Natural killer cell (primary cell): ENCODE results near the gene CFP. TPM values are rescaled to one million over a fixed set of nuclear protein-coding genes. Genes with fewer than 3 reads are reported as not detected.

Experiments
- ATAC-seq, 3 donors: fragments of 150-1000 bp in 2 of 3; fragments of 200-7000 bp in 1 of 3; cut with Tn5 transposase; 1 replicate in 1 of 3; 2 replicates in 2 of 3; pipeline ENCODE4 v1.10.0; 2021; ENCODE audit warnings: mild to moderate bottlenecking in 2 of 3, moderate library complexity in 2 of 3
- DNase-seq, 2 donors: peaks; one replicate each; pipeline versions ENCODE4 v3.0.0 to v3.0.0-alpha.2; 2013 to 2021; ENCODE audit warnings: mixed read lengths in 1 of 2
- H3K27ac ChIP-seq: one replicate; pipeline ENCODE4 v1.5.1; 2013; ENCODE audit warnings: mild to moderate bottlenecking, low read length
- H3K27me3 ChIP-seq: one replicate; pipeline ENCODE4 v1.6.1; 2013; ENCODE audit warnings: low read length; ENCODE audit not compliant: control insufficient read depth, insufficient read depth
- H3K36me3 ChIP-seq: one replicate; pipeline ENCODE4 v1.6.1; 2013; ENCODE audit warnings: low read length; ENCODE audit not compliant: control insufficient read depth, insufficient read depth
- H3K4me1 ChIP-seq: one replicate; pipeline ENCODE4 v1.6.1; 2013; ENCODE audit warnings: low read length; ENCODE audit not compliant: control insufficient read depth, insufficient read depth
- H3K4me3 ChIP-seq: one replicate; pipeline ENCODE4 v1.5.1; 2013; ENCODE audit warnings: low read length
- H3K9me3 ChIP-seq: one replicate; pipeline ENCODE4 v1.6.1; 2013; ENCODE audit warnings: low read length; ENCODE audit not compliant: control insufficient read depth, insufficient read depth
- H3K27ac Mint-ChIP-seq, 2 donors: one replicate each; pipeline ENCODE4 v1.8.0; 2022; ENCODE audit warnings: mild to moderate bottlenecking in 2 of 2, mixed read lengths in 2 of 2, moderate library complexity in 1 of 2
- H3K27me3 Mint-ChIP-seq, 2 donors: one replicate each; pipeline ENCODE4 v1.8.0; 2022; ENCODE audit warnings: low read depth in 2 of 2, mixed read lengths in 2 of 2
- H3K36me3 Mint-ChIP-seq: one replicate; pipeline ENCODE4 v1.8.0; 2022; ENCODE audit warnings: mixed read lengths
- H3K4me1 Mint-ChIP-seq, 2 donors: one replicate each; pipeline ENCODE4 v1.8.0; 2022; ENCODE audit warnings: mixed read lengths in 2 of 2
- H3K4me3 Mint-ChIP-seq: one replicate; pipeline ENCODE4 v1.8.0; 2022; ENCODE audit warnings: mild to moderate bottlenecking, moderate library complexity, mixed read lengths
- H3K9me3 Mint-ChIP-seq, 2 donors: one replicate each; pipeline ENCODE4 v1.8.0; 2022; ENCODE audit warnings: mixed read lengths in 2 of 2
- WGBS: methylation state at CpG from one replicate; pipeline ENCODE4 v1.1.7; 2013; ENCODE audit warnings: missing lambda C conversion rate; ENCODE audit not compliant: insufficient coverage; 5-methylcytosine and 5-hydroxymethylcytosine counted together
- intact Hi-C: fragments of 100-400 bp; cut with micrococcal nuclease; formaldehyde crosslinking; loops from one replicate; pipeline ENCODE4 v1.14.2; 2022
- total RNA-seq, 4 donors: library from RNA; stranded (reverse); fragments of 120-200 nt in 1 of 4; gene quantifications; one replicate each; pipeline versions ENCODE4 v1.2.3 to v1.2.4, GENCODE V29; 2013 to 2022
- TF ChIP-seq, protein P1 (sequence below): fragments of 200-600 bp; IDR thresholded peaks from one replicate; pipeline ENCODE4 v1.8.0; 2022; ENCODE audit warnings: antibody characterized with exemption

The CFP gene
- total RNA-seq, 3 donors from 2014 or later (not counting 1 experiment from before 2014, with no cell fraction given), result 9.0 to 21.1 (median 19.3) TPM

- intact Hi-C loops, result no loop called here
- no peak overlapping the region for H3K4me3 Mint-ChIP-seq
- no peak overlapping the region for H3K27ac Mint-ChIP-seq
Measured at GRCh38 chrX:47577901-47578300, 51.8 kb downstream of the CFP start.

GRCh38 chrX:47577424-47577823, 52.3 kb downstream of the CFP start:
- WGBS, result 82% methylated on average over 5 of the region's 9 CpGs
- no peak overlapping the region for H3K27ac Mint-ChIP-seq
- H3K36me3 Mint-ChIP-seq, result no peaks in the 10 kb centered on the region
- H3K27me3 ChIP-seq, result no peaks in the 10 kb centered on the region
- H3K27me3 Mint-ChIP-seq, result peaks cover 0 to 9% of the 10 kb centered on the region in 2 donors
- intact Hi-C loops, result no loop called here
- no peaks in the 10 kb centered on the region for H3K9me3 ChIP-seq
- no peak overlapping the region for H3K27ac ChIP-seq
- TF ChIP-seq, protein P1, sequence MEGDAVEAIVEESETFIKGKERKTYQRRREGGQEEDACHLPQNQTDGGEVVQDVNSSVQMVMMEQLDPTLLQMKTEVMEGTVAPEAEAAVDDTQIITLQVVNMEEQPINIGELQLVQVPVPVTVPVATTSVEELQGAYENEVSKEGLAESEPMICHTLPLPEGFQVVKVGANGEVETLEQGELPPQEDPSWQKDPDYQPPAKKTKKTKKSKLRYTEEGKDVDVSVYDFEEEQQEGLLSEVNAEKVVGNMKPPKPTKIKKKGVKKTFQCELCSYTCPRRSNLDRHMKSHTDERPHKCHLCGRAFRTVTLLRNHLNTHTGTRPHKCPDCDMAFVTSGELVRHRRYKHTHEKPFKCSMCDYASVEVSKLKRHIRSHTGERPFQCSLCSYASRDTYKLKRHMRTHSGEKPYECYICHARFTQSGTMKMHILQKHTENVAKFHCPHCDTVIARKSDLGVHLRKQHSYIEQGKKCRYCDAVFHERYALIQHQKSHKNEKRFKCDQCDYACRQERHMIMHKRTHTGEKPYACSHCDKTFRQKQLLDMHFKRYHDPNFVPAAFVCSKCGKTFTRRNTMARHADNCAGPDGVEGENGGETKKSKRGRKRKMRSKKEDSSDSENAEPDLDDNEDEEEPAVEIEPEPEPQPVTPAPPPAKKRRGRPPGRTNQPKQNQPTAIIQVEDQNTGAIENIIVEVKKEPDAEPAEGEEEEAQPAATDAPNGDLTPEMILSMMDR, result no peak
- H3K4me3 Mint-ChIP-seq, result no peak overlapping the region
- H3K36me3 ChIP-seq, result peaks cover 1% of the 10 kb centered on the region
- peaks cover 12 to 27% of the 10 kb centered on the region in 2 donors for H3K4me1 Mint-ChIP-seq
- ATAC-seq (no peak), DNase-seq (no peak)
- peaks cover 21% of the 10 kb centered on the region for H3K4me1 ChIP-seq
- no peaks in the 10 kb centered on the region for H3K9me3 Mint-ChIP-seq
- H3K4me3 ChIP-seq, result no peak overlapping the region

More at GRCh38 chrX:47577901-47578300, 51.8 kb downstream of the CFP start:
- no peaks in the 10 kb centered on the region for H3K36me3 Mint-ChIP-seq
- H3K4me1 Mint-ChIP-seq, result peaks cover 12 to 28% of the 10 kb centered on the region in 2 donors
- Histone ChIP-seq H3K27ac (no peak overlapping the region), H3K9me3 (no peaks in the 10 kb centered on the region), H3K4me1 (peaks cover 26% of the 10 kb centered on the region), H3K27me3 (no peaks in the 10 kb centered on the region), H3K36me3 (no peaks in the 10 kb centered on the region), H3K4me3 (no peak overlapping the region)
- no peak for ATAC-seq
- H3K9me3 Mint-ChIP-seq, result no peaks in the 10 kb centered on the region
- TF ChIP-seq, protein P1, result no peak
- no peak for DNase-seq
- WGBS, result 92% methylated on average over 3 of the region's 3 CpGs
- peaks cover 0 to 9% of the 10 kb centered on the region in 2 donors for H3K27me3 Mint-ChIP-seq

DNA sequence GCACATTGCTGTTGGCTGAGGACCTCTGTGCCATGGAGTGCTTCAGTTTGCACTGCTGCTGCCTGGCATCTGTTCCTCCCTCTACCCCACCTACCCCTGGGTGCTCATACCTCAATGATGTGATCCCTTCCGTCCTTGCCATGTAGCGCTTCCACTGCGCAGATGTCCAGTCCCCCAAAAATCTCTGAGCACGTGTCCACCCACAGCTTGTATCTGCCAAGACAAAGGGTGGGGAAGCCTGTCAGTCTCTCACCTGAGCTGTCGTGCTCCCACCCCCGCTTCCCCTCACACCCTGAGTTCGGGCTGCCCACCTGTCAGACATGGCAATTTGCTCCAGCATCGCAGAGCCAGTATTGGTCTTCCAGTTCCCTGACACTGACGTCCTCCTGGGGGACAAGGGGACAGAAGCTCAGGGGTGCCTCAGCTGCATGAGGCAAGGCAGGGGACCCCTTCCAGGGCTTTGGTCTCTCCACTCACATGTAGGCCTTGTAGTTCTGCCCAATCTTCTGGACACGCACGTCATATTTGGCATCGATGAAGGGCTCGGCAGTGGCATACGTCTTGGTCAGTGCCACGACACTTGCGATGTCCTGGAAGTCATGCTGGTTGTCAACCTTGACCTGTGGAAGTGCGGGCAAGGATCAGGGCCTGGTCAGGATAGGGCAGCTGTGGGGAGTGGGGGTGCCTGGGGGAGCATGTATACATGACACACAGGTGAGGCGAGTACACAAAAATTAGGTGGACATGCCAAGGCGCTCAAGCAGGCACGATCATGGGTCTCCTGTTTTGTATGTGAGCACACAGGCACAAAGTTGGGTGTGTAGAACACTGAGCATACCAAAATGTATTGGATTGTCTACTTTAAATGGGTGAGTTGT, 53.5 kb downstream of the CFP start:
- H3K9me3 Mint-ChIP-seq, result no peaks in the 10 kb centered on the region
- H3K27me3 ChIP-seq, result no peaks in the 10 kb centered on the region
- peaks cover 9% of the 10 kb centered on the region for H3K36me3 ChIP-seq
- H3K36me3 Mint-ChIP-seq, result no peaks in the 10 kb centered on the region
- no peak overlapping the region for H3K4me3 Mint-ChIP-seq
- intact Hi-C loops, result no loop called here
- H3K4me1 ChIP-seq, result peaks cover 9% of the 10 kb centered on the region
- H3K9me3 ChIP-seq, result no peaks in the 10 kb centered on the region
- H3K4me1 Mint-ChIP-seq, result peaks cover 4 to 15% of the 10 kb centered on the region in 2 donors
- TF ChIP-seq, protein P1, result no peak
- DNase-seq (no peak), ATAC-seq (no peak)
- H3K27ac ChIP-seq, result no peak overlapping the region
- no peak overlapping the region for H3K27ac Mint-ChIP-seq
- no peak overlapping the region for H3K4me3 ChIP-seq
- 96% methylated on average over 20 of the region's 20 CpGs for WGBS
- peaks cover 0 to 15% of the 10 kb centered on the region in 2 donors for H3K27me3 Mint-ChIP-seq
